T-helper 1 cell (primary cell): ENCODE results near the gene TBC1D10A.

ENCODE experiments used
- DNase-seq, 5 donors: peaks; one replicate each; pipeline ENCODE4 v3.0.0-alpha.2; 2012 to 2020

TBC1D10A gene

DNA sequence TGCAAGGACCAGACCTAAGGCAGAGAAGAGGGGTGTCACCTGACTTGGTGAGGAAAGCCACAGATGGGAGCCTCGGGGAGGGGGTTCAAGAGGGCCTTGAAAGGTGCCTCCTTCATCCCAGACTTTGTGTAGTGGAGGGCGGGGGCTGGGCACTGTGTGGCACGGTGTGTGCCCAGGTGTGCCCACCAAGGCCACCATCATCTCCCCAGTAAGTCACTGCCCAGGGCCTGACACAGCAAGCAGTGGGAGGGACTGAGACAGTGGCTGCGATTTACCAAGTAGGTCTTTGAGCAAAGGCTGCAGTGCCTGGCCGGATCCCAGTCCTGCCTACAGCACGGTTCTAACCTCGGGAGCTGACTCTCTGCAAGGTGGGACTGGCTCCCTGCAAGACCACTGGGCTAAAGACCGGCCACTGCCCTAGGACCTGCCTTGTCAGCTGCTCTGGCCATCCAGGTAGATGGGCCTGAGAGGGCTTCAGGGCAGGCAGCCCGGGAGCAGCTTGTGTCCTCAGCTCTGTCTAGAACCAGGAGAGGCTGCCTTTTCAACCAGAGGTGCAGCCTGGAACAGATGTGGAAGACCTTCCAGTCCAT lies 61.5 kb downstream of the TBC1D10A start:
- peak in 1 of 5 donors; percentile 29 for DNase-seq

DNA sequence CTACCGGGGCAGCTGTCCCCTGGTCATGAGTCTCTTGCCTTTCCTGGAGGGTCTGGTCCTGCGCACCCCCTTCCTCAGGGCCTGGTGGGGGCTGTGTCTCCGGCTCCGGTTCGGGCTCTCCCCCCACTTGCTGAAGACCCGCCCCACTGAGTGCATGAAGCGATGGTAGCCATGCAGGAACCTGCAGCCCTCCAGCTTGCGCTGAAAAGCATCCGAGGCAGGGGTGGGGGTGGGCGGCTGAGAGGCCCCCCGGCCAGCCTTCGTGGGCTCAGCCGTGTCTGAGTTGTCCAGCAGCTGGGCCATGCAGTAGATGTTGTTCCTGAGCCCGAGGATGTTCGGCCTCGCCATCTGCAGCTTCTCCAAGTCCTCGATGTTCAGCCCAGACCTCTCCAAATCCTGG lies 62.9 kb downstream of the TBC1D10A start:
- no peak for DNase-seq

GRCh38 chr22:30262917-30263741 lies 63.6 kb downstream of the TBC1D10A start:
- DNase-seq, result peak; percentile 58 to 79 (median 73)

GRCh38 chr22:30262112-30262511 lies 64.6 kb downstream of the TBC1D10A start:
- peak in 1 of 5 donors; percentile 33 for DNase-seq

GRCh38 chr22:30261134-30261533 lies 65.6 kb downstream of the TBC1D10A start:
- peak in 1 of 5 donors; percentile 50 for DNase-seq

- no peak for DNase-seq
Measured at GRCh38 chr22:30260682-30261081, 66.1 kb downstream of the TBC1D10A start.

- no peak for DNase-seq
Measured at GRCh38 chr22:30260276-30260675, 66.5 kb downstream of the TBC1D10A start.

DNA sequence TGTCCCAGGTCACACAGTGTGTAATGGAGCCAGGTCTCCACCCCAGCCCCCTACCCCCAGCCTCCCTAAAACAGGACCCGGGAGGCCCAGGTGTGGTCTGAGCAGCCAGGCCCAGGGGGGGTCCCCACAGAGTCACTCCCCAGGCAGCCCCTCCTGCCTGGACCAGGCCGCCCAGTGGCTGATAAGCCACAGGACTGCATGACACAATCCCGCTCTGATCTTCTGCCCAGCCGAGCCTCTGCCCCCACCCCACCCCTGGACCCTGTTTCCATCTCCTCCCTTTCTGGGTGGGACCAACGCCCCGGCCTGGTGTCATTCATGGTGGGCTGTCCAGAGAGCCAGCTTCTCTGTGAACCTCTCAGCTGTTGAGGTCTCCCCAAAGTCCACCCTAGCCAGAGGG lies 72.4 kb downstream of the TBC1D10A start:
- no peak for DNase-seq

- DNase-seq, result no peak
Measured at GRCh38 chr22:30253205-30253852, 73.4 kb downstream of the TBC1D10A start.

DNA sequence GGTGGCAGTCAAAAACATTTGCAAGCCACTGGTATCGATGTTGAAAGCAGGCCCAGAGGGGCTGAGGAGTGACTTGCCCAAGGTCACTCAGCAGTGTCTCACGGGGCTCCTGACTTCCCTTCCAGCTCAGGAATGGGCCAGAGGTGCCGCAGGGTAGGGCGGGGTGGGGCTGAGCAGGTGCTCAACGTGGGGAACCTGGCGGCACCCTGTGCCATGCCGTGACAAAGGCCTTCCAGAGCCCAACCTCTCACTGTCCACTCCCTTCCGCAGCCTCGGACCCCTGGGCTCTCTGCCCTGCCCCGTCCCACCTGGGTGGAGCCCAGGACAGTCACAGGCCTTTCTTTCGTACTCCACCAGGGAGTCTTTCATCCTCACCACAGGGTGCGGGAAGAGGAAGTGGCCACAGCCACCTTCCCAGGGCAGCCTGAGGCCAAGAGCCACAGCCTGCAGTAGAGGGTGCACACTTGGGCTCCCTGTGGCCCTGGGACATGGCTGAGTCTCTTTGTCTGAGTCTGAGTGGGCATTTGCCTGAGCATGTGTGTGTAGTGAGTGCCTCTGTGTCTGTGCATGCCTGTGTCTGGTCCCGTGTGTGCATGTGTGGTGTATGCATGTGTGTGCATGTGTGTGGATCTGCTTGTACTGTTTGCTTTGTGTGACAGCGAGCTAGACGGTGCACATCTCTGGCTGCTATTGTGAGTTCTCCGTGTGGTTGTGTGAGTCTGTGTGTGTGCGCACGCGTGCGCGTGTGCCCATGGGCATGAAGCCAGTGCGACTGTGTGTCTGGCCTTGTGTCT lies 74.1 kb downstream of the TBC1D10A start:
- DNase-seq, result no peak

GRCh38 chr22:30251711-30252110 lies 75.0 kb downstream of the TBC1D10A start:
- DNase-seq, result no peak

GRCh38 chr22:30250661-30251267 lies 76.0 kb downstream of the TBC1D10A start:
- DNase-seq, result no peak

GRCh38 chr22:30250039-30250565 lies 76.6 kb downstream of the TBC1D10A start:
- DNase-seq, result no peak

GRCh38 chr22:30249049-30250038 lies 77.4 kb downstream of the TBC1D10A start:
- no peak for DNase-seq

- no peak for DNase-seq
Measured at GRCh38 chr22:30248484-30248883, 78.3 kb downstream of the TBC1D10A start.

DNA sequence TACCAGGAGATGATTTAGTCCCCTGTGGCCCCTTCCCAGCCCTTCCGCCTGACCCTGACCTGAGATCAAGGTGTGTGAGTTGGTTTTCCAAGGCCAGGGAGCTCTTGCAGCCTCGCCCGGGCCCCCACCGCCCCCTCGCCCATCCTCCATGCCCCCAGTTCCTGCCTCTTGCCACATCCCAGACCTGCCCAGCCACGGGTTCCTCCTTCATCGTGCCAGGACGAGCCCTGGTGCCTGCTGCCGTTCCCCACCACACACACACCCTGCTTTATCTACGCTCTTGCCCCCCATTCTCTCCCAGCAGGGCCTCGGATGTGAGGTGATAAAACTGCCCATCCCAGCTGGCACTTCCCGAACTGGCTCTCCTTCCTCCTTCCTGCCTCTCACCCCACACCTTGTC lies 78.8 kb downstream of the TBC1D10A start:
- no peak for DNase-seq

- no peak for DNase-seq
Measured at GRCh38 chr22:30247561-30247960, 79.2 kb downstream of the TBC1D10A start.

DNA sequence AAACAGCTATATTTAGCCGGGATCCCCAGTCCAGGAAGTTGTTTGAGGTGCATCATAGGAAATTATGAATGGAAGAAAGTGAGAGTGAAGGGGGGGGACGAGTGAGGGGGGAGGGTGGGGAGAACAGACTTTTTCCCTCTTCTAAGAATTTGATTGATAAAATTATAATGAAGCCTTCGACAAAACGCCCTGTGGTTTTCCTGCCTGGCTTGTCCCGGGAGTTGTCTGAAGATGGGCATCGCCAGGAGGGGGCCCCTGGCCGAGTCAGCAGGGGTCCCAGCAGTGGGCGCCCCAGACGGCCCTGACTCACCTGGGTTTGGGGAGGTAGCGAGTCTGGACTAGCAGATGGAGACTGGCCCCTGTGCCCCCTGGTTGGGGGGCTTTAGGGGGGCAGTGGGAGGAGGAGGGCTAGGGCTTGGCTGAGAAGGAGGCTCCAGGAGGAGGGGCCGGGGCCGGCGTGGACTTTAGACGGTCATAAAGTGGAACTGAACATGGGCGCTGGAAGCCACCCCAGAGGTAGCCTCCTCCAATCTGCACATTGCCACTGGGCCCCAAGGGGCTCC lies 79.8 kb downstream of the TBC1D10A start:
- no peak for DNase-seq

DNA sequence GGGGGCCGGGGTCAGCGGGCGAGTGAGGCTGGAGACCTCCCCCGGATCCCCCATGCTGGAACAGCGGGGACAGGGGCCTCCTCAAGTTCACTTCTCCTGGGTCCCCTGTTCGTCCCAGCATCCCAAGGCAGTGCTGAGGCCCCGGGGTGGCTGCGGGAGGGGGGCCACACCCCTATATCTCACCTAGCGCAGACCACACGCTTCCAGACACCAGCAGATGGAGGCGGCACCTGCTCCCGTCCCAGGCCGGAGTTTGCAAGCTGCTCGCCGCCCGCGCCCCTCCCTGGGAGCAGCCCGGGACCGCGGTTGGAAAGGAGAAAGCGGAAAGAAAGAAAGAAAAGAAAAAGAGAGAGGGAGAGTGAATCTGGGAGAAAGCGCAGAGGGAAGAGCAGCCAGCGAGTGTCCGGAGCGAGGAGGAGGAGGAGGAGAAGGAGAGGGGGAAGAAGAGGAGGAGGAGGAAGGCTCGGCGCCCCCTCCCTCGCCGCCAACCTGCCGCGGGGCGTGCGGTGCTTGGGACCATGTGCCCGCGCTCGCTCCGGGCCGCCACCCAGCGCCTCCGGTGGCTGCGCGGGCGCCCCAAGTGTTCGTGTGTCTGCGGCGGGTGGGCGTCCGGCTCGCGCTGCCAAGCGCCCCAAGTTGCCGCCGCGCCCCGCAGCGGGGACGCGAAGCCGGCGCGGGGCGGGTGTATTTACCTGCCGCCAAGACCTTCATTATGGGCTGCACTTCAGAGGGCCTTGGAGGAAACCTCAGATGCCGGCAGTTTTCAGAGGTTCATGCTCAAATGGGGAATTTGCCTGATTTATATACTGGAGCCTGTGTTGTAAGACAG lies 80.5 kb downstream of the TBC1D10A start, which contains the start of gene LIF:
Gene LIF (minus strand): TSS at position 775 of the 829 bp plus-strand sequence. CDS start 64 bp downstream, at position 711.
- peak in 3 of 5 donors; percentile 38 to 65 (median 45) for DNase-seq
